ENCODE data around the gene RBP2.

The RBP2 gene

DNA sequence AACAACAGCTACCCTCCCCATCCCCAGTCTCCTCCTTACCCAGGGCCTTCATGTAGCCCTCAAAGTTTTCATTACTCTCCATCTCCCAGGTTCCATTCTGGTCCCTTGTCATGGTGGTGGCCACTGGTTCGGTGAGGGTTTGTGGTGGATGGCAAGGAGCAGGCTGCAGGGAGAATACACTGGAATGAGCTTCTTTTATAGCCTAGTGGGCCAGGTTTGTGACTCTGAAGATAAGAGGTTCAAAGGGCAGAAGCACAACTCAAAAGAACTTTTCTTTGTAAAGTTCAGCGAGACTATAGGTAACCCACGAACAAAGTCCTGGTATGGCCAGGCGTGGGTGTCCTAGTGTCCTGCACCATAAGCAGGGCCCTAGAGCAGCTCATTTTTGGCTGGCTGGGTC, at the start of gene RBP2:
Gene RBP2 (minus strand): TSS at position 169 of the 400 bp plus-strand sequence. CDS start 57 bp downstream, at position 112.
- DNase-seq: no peak

DNA sequence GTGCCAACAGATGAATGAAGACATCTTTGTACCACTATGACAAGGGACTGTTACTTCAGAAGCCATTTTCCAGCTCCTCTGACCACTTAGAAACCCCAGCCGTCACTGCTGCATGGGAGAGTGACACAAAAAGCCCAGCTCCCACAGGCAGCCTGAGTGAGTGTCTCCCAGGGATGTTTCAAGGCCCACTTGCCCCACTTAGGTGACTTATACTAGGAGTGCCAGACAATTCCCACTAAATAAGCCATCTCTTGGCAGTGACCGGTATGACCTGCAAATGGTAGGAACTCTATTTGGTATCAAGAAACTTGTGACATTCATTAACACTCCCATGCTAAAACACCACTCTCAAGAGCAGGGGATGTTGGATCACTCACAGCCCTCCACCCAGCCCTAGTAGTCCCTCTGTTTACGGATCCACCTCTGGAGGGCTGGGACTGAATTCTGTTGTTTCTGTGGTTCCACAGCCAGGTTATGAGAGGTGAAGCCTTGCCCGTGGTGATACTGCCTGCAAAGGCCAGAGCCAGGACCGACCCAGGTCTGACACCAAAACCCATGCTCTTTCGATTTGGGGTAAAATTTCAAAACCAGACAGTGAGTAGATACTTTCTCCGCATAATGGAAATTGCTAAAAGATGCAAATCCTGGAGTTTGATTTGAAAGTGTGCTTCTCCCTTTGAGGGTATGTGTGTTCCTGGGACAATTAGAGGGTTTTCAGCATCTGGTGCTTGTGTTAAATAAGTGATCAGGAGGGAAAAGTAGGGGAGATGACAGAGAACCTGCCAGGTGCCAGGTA, 48.7 kb upstream of the RBP2 start:
- no peak for DNase-seq

DNA sequence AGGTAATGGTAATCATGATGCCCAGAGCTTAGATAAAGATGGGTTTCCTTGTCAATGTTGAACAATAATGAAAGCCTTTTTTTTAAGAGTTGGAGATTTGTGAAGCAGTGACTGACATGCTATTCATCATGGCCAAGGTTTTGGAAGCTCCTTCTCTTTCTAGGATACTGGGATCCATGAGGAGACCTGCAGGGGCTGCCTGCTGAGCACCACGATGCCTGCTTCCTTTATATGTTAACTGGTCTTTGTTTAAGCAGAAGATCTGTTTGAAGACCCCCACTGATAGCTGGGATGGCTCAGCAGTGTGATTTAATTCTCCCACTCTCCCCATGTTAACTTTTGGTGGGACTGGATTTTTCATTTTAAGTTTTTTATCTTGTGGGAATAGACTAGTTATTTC, 47.4 kb upstream of the RBP2 start:
- DNase-seq: no peak

DNA sequence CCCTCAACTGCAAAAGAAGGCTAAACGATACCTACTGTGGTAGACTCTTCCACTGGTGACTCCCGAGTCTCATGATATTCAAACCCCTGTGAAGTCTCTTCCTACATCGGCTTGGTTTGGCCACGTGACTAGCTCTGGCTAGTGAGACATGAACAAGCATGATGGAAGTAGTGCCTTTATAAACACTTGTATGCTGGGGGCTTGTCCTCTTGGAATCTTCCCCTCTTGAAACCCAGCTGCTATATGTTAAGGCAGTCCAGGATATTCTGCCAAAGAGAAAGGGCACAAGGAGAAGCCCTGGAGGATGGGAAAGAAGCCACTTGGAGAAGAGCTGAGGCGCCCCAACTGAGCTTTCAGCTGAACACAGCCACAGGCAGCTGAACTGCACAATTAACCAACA, 46.9 kb upstream of the RBP2 start:
- no peak for DNase-seq

DNA sequence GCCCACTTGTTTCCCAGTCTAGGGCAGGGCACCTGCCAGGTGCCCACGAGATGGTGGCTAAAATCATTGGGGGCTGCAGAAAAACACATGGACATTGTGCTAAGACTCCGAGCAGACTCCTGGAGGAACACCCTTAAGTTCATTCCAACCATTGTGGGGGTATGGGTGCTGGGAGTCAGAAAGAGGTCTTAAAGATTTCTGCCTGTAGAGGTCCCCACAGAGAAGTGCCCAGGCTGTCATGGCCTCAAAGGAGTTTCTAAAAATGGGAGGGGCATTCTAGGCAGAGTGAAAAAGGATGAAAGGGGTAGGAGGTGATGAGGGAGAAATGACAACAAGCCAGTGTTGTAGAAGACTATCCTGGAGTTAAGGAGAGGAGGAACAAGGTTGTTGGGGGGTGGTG, 46.1 kb upstream of the RBP2 start:
- no peak for DNase-seq

DNA sequence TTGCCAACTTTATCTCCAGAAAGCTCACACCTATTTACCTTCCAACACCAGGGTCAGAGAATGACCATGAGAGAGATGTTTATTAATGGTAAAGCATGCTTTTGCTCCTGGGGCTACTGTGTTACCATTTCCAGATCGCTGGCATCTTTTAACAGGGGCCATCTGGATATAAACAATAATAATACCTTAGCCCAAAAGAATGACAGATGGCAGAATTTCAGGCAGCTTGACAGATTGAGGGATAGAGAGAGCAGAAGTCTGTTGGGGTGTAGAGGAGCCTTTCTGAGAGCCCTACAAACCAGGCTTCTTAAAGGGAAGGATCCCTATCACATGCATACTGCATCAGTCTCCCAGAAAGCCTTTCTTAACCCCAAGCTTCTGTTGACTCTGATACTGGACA, 45.5 kb upstream of the RBP2 start:
- DNase-seq: no peak

DNA sequence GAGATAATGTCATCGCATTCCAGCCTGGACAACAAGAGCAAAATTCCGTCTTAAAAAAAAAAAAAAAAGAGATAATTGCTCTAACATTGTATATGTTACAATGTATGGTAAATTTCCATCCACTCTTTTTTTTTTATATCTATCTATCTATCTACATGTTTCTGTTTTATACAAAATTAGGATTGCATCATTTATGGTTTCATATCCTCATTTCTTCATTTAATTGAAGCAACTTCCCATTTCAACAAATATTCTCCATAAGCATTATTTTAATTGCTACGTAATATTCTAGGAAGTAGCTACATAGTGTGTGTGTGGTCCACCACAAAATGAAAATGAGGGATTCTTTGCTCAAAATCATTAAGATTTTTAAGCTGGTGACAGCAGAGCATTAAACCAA, 44.8 kb upstream of the RBP2 start:
- DNase-seq: peak; percentile 65

DNA sequence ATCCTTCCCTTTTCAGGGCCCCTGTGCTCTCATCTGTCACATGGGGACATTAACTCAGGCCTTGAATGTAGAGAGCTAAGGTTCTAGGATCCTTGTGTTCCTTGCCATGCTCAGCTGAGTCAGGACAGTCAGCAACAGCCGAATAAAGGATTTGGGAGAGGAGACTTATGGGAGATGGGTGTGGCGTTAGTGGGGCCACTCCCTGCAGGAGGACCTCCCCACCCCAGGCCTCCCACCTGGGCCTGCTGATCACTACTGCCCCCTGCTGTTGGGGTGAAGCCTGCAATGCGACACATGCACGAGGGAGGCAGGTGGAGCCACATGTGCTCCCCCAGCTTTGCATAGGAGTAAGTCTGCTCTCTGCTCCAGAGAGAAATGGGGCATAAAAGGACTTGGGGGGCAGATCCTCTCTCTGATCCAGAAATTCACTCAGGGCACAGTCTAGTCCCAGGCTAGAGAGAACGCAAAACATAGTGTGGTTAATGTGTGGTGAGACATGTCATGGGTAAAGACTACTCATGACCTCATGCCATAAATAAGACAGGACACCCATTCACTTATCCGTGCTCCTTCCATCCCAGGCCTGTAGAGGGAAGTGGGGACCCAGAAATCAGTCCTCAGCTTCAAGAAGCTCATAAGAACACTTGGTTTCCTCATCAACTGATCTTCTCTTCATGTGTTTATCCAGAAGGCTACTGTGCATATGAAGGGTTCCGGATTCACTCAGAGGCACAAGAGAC, 43.9 kb upstream of the RBP2 start:
- DNase-seq: peak; percentile 55

DNA sequence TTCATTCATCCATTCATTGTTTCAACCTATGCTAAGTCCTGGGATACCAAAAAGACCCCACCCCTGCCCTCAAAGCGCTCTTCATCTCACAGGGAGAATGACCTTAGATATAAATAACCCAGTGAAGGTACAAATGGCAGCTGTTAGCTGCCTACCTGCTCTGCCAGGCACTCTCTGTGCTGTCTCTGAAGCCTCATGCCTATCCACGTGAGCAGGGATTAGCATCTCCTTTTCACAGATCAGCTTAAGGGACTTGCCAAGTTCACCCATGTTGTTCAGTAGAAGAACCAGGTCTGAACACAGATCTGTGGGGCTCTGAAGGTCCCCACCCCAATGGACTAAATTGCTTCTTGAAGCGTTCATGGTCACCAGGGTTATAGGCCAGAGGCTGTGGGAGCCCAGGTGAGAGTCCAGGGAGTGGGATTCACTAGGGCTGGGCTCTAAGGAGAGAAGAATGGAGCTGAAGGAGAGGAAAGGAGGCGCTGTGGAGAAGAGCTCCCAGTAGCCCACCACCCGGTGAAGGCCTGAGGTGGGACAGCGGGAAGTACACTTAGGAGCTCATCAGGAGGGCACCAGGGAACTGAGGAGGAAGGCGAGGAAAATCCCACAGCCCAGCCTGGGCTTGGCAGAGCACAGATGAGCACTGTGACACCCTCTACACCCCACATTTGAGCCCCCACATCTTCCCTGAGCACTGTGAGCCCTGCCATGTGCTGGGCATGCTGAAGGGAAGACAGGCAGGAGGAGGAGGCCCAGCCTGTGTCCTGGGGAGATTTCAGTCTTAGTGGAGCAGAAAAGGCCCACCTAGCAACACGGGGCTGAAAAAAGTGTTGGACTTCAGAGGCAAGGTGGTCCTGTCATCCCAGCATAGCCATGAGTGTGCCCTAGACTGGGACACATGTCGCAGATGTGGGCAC, 42.9 kb upstream of the RBP2 start:
- DNase-seq: no peak

DNA sequence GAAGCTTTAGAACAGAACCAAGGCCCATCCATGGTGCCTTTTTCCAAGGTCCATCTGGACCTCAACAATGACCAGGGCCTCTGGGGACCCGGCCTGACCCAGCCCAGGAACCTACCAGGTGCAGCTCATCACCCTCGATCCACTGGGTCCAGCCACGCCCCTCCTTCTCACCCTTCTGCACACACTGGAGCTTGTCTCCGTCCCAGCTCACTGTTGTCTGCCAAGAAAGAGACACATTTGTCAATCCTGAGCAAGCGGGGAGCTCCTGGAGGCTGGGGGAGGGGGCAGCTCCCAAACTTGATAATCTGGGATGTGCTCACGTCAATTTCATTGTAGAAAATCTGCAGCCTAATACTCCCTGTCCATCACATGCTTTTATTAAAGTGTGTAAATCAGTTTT, 42.0 kb upstream of the RBP2 start:
- no peak for DNase-seq

DNA sequence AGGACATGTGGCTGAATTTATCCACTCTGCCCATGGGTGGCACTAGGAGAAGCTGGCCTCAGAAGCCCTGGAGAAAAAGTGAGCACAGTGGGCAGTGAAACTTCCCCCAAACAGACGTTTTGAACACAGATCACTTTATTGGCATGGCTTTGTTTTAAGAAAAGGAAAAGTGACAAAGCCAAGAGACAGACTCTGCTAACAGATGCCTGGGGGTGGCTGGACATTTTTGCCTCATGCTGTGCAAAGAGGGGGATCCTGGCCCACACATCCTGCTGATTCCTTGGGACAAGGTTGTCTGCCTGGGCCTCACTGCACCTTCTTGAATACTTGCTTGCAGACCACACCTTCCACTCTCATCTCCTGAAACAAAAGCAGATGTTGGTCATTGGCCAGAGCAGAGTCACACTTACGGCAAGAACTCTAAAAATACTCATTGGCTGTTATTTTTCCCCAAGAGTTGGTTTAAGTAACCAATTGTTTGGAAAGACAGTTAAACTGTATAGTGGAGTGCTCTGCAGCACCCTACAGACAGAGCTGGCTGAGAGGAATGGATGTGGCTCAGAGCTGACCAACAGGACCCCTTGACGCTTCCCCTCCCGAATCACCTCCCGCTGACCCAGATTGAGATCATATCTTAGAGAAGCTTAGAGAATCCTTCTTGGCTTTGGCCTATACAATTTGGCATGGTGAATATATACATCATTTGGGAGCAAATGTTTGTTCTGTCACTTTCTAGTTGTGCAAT, 41.2 kb upstream of the RBP2 start:
- DNase-seq: no peak

DNA sequence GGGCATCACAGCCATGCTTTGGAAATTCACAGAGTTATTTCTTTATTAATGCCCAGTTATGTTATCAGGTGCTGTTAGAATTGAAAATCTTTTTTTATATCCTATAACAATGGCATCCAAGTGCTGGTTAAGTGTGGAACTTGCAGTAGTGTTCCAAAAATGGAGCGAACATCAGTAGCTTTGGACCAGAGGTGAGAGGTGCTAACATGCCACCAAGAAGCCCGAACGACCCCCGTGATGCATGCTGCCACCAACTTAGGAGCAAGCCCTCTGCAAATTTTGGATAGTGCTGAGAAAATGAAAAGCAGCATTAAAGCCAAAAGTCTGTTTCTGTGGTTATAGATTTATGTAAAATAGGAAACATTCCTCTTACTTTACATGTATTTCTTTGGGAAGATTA, 38.4 kb upstream of the RBP2 start:
- no peak for DNase-seq

DNA sequence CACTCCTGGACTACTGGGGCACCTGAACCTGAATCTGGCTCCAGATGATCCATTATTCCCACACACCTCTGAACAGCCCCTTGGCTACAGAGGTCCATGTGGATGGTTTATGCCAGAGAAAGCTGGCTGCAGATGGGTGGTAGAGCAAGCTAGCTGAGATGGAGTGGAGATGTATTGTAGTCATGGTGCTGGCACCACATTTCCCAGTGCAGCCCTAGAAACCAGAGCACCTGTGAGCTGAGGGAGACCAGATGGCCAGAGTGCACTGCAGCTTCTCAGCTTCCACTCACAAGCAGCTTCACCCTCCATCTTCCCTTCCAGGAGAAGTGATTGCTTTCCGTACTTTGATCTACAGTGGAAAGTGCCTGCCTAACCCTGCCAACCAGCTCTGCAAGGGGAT, 33.3 kb upstream of the RBP2 start:
- DNase-seq: no peak

DNA sequence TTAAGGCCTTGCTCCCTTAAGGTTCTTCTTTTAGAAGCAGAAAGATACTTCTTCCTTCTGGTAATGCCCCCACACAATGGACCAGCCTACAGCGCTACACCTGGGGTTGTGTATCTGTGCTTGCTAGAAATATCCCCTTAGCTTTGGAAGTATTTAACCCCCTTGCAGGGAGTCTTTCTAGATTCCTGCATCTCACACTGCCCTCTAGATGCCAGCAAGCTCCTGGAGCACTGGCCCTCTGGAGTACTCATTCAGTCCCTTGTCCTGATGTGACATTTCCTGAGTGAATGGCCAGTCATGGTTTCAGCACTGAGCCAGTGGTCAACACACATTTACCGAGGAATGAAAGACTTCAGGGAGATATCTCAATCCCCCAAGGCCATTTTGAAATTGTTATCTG, 30.4 kb upstream of the RBP2 start:
- no peak for DNase-seq

DNA sequence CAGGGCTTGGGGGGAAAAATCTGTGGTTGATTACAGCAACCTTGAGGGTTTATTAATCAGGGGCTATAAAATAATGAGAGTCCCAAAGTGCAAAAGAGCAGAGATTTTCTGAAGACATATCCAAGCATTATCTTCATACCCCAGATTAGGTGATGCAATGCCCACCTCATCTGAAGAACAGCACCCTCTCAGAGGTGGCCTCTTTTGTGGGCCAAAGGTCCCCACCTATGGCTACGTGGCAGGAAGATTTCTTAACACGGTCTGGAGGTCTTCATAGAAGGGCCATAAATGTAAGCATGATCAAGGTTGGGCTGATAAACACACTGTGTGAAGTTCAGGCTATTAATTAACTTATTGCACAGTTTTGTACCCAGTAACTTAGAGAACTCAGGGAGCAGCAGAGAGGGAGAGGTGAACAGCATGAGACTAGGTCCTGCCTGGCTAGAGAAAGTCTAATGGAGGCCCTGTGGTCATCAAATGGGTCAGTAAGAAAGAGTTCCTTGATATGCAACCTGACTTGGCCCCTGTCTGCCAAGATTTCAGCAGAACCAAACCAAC, 29.6 kb upstream of the RBP2 start:
- no peak for DNase-seq

DNA sequence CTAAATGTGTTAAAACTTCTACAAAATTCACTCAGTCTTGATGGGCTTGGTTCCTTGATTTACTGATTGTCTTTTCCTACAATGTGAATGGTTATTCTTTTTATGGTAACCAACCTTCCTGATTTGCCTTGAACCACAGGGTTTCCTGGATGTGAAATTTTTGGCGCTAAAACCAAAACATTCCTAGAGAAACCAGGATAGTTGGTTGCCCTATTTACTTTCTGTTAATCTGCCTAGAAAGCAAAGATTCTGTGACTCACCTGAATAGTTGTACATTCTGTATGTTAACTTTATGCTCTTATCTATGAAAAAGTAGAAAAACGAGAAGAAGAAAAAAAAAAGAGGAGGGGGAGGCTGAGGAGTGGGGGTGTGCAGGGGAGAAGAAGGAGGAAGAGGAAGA, 23.2 kb upstream of the RBP2 start:
- DNase-seq: no peak

DNA sequence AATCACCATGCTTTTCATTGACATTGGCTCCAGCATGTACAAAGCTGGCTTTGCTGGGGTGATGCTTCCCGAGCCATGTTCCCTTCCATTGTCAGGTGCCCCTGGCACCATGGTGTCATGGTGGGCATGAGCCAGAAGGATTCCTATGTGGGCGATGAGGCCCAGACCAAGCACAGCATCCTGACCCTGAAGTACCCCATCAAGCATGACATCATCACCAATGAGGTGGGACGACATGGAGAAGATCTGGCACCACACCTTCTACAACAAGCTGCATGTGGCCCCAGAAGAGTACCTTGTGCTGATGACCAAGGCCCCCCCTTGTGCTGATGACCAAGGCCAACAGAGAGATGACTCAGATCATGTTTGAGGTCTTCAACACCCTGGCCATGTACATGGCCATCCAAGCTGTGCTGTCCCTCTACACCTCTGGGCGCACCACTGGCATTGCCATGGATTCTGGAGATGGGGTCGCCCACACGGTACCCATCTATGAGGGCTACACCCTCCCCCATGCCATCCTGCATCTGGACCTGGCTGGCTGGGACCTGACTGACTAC, 17.6 kb upstream of the RBP2 start:
- DNase-seq: no peak

DNA sequence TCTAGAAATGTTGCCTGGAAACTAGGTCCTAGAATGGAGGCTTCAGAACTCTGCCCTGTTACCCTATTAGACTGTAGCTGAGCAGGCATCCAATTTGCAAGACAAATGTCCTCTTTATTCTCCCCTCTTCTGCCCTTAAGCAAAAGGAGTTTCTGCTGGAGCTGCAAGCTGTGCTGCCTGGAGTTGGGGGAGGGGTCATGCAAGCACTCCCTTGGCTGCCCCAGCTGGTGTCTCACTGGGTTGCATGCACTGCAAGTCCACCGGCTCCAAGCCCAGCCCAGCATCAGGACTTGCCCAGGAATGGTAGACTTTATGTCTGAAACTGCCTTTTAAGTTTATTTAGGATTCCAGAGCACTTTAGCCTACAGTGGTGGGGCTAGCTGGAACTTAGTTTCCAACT, 15.7 kb upstream of the RBP2 start:
- no peak for DNase-seq

DNA sequence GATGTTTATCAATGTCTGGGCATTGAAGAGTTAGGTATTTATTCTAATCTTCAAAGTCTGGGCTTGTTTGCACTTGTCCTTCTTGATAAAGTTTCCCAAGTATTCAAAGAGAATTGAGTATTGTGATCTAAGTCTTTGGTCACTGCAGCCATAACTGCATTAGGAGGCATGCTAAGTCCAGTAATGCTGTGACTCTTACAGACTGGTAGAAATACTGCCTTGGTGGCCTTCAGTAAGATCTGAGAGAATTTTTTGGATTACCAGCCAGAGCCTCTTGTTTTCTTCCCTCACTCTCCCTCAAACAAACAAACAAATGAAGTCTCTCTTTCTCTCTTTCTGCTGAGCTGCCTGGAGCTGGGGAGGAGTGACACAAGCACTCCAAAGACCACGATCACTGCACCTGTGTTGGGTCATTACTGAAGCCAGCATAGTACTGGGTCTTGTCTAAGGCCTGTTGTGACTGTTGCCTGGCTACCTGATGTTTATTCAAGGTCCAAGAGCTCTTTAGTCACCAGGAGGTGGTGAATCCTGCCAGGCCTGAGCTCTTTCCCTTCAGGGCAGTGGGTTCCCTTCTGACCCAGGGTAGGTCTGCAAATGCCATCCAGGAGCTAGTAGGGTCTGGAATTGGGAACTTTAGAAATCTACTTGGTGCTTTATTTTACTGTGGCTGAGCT, 14.8 kb upstream of the RBP2 start:
- no peak for DNase-seq

DNA sequence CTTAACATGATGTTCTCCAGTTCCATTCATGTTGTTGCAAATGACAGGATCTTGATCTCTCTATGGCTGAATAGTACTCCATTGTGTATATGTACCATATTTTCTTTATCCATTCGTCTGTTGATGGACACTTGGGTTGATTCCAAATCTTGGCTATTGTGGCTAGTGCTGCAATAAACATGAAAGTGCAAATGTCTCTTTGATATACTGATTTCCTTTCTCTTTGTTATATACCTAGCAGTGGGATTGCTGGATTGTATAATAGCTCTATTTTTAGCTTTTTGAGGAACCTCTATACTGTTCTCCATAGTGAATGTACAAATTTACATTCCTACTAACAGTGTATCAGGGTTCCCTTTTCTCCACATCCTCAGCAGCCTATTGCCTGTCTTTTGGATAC, 5.9 kb upstream of the RBP2 start:
- DNase-seq: no peak

DNA sequence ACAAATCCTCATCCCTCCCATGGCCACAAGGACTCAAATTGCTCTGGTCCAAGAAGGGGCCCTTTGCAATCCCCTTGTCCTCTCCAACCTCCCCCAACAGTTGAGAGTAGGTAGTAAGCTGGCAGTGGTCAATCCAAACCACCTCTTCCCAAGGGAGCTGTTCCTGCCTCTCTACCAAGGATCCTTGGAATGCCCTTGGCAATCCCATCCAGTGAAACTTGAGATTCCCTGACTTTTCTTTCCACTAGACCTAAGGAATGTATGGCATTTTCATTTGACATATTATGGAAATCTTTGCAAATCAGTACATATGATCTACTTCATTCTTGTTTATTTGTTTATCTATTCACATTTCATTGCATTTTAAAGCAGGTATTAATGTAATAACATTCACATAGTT, 4.8 kb upstream of the RBP2 start:
- no peak for DNase-seq

DNA sequence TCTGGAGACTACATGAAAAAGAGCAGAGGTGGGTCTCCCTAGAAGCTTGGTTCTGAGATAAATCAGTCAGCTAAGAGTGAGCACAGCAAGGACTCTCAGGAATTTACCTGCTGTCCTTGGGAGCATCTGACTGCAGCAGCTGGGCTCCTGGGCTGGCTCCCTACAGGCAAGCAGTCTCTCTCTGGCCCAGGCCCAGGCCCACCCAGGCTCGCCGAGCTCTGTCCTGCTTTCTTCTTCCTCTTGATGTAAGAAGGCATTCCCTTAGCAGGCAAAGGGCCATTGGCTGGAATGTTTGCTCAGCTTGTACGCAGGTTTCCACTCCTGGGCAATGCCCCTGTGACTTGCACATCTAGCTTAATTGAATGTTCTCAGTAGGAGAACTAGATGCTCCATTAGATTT, 4.3 kb upstream of the RBP2 start:
- no peak for DNase-seq
